ENCODE data around the gene WDR20.

WDR20 gene

GRCh38 chr14:102219316-102219715 lies 79.6 kb downstream of the WDR20 start:
- DNase-seq (ENCODE audit: low read depth in 2 of 2): no peak

GRCh38 chr14:102220031-102220430 lies 80.3 kb downstream of the WDR20 start:
- no peak for DNase-seq (ENCODE audit: low read depth in 2 of 2)

- DNase-seq (ENCODE audit: low read depth in 2 of 2): no peak
Observed at GRCh38 chr14:102221026-102221425, 81.3 kb downstream of the WDR20 start.

GRCh38 chr14:102222009-102222575 lies 82.4 kb downstream of the WDR20 start:
- no peak for DNase-seq (ENCODE audit: low read depth in 2 of 2)

GRCh38 chr14:102222751-102223150 lies 83.1 kb downstream of the WDR20 start:
- DNase-seq (ENCODE audit: low read depth in 2 of 2): no peak

GRCh38 chr14:102223682-102224081 lies 84.0 kb downstream of the WDR20 start:
- no peak for DNase-seq (ENCODE audit: low read depth in 2 of 2)

- no peak for DNase-seq (ENCODE audit: low read depth in 2 of 2)
Observed at GRCh38 chr14:102225386-102225785, 85.7 kb downstream of the WDR20 start.

GRCh38 chr14:102225936-102226335 lies 86.2 kb downstream of the WDR20 start:
- DNase-seq (ENCODE audit: low read depth in 2 of 2): no peak

GRCh38 chr14:102226356-102227125 lies 86.8 kb downstream of the WDR20 start:
- DNase-seq (ENCODE audit: low read depth in 2 of 2): no peak

GRCh38 chr14:102227184-102227964 lies 87.7 kb downstream of the WDR20 start:
- DNase-seq (ENCODE audit: low read depth in 2 of 2): no peak

GRCh38 chr14:102229071-102229738 lies 89.5 kb downstream of the WDR20 start:
- DNase-seq (ENCODE audit: low read depth in 2 of 2): no peak

GRCh38 chr14:102229739-102230092 lies 90.0 kb downstream of the WDR20 start:
- DNase-seq (ENCODE audit: low read depth in 2 of 2): no peak

- DNase-seq (ENCODE audit: low read depth in 2 of 2): no peak
Observed at GRCh38 chr14:102230481-102231210, 90.9 kb downstream of the WDR20 start.

- no peak for DNase-seq (ENCODE audit: low read depth in 2 of 2)
Observed at GRCh38 chr14:102231476-102232347, 92.0 kb downstream of the WDR20 start.

GRCh38 chr14:102232348-102232625 lies 92.6 kb downstream of the WDR20 start:
- no peak for DNase-seq (ENCODE audit: low read depth in 2 of 2)

GRCh38 chr14:102233081-102233480 lies 93.4 kb downstream of the WDR20 start:
- DNase-seq (ENCODE audit: low read depth in 2 of 2): no peak

- DNase-seq (ENCODE audit: low read depth in 2 of 2): no peak
Observed at GRCh38 chr14:102234331-102235264, 94.9 kb downstream of the WDR20 start.

GRCh38 chr14:102235275-102235897 lies 95.7 kb downstream of the WDR20 start:
- DNase-seq (ENCODE audit: low read depth in 2 of 2): peak; percentile 70 to 76

- DNase-seq (ENCODE audit: low read depth in 2 of 2): no peak
Observed at GRCh38 chr14:102236026-102236425, 96.3 kb downstream of the WDR20 start.
